Suprapubic skin (tissue), 3 donors: ENCODE data around the gene RARS1.

ENCODE experiments used
- CTCF ChIP-seq, 2 donors: fragments of 200-600 bp in 1 of 2; fragments of 450-650 bp in 1 of 2; sonication (generic) in 1 of 2; IDR thresholded peaks; one replicate each; pipeline ENCODE4 v1.5.1; 2016 to 2019; ENCODE audit warnings: antibody characterized with exemption in 2 of 2, mild to moderate bottlenecking in 1 of 2, moderate library complexity in 1 of 2
- EP300 ChIP-seq: sonication (generic); formaldehyde crosslinking; IDR thresholded peaks from one replicate; pipeline ENCODE4 v1.6.1; 2017; ENCODE audit warnings: antibody characterized with exemption

- TF ChIP-seq CTCF (IDR thresholded peaks at IDR 0.05) (no peak), EP300 (no peak)
Observed at GRCh38 chr5:168468836-168469235, 17.4 kb upstream of the RARS1 start.
